ENCODE measurements around the gene GPR155.

- TF ChIP-seq POLR2AphosphoS5 (IDR thresholded peaks at IDR 0.05; ENCODE audit: low read depth) (no peak), EZH2 (IDR thresholded peaks at IDR 0.05; ENCODE audit: low read depth, unreplicated experiment) (no peak), CTCF (conservative IDR thresholded peaks at IDR 0.05; ENCODE audit: low read depth in 2 of 2) (no peak), EZH2phosphoT487 (IDR thresholded peaks at IDR 0.05; ENCODE audit: unreplicated experiment) (no peak), REST (IDR thresholded peaks at IDR 0.05; ENCODE audit: unreplicated experiment) (no peak), ZNF462 (CRISPR knock-in tag; IDR thresholded peaks at IDR 0.05) (no peak), CREB1 (CRISPR knock-in tag; IDR thresholded peaks at IDR 0.05; ENCODE audit: low read depth) (no peak), ZNF331 (CRISPR knock-in tag; IDR thresholded peaks at IDR 0.05; ENCODE audit: low read depth) (no peak), ZNF114 (CRISPR knock-in tag; IDR thresholded peaks at IDR 0.05) (no peak), JUNB (IDR thresholded peaks at IDR 0.05; ENCODE audit: unreplicated experiment) (no peak), NANOG (IDR thresholded peaks at IDR 0.05; ENCODE audit: borderline replicate concordance) (no peak), ETS1 (IDR thresholded peaks at IDR 0.05) (no peak)
Measured at GRCh38 chr2:174473796-174474195, 13.0 kb downstream of the GPR155 start.
